Kidney (tissue), 14 donors: ENCODE data around the gene NEGR1. TPM values are rescaled to one million over a fixed set of nuclear protein-coding genes. Genes with fewer than 3 reads are reported as not detected.

Experiments used
- DNase-seq, 5 donors: peaks; one replicate each; pipeline ENCODE4 v3.0.0-alpha.2; 2013 to 2020
- FAIRE-seq: peaks from 2 replicates; lab custom pipeline; 2012; peaks lifted over from hg19 to GRCh38; lab: Jason Lieb, UNC
- H3K27ac ChIP-seq, 2 donors: one replicate each; pipeline ENCODE4 v1.7.0; 2013; ENCODE audit warnings: low read depth in 2 of 2, low read length in 2 of 2, inconsistent platforms in 1 of 2
- H3K27me3 ChIP-seq: one replicate; pipeline ENCODE4 v1.7.1; 2013; ENCODE audit warnings: low read length, inconsistent platforms; ENCODE audit not compliant: control insufficient read depth, insufficient read depth
- H3K36me3 ChIP-seq, 3 donors: one replicate each; pipeline versions ENCODE4 v1.7.0 to v1.7.1; 2013; ENCODE audit warnings: low read length in 3 of 3, control low read depth in 1 of 3, inconsistent platforms in 1 of 3; ENCODE audit not compliant: insufficient read depth in 3 of 3, control insufficient read depth in 2 of 3
- H3K4me1 ChIP-seq, 3 donors: one replicate each; pipeline versions ENCODE4 v1.7.0 to v1.7.1; 2013; ENCODE audit warnings: low read length in 3 of 3, inconsistent platforms in 1 of 3, low read depth in 1 of 3; ENCODE audit not compliant: control insufficient read depth in 2 of 3, insufficient read depth in 2 of 3
- H3K4me3 ChIP-seq, 3 donors: one replicate each; pipeline versions ENCODE4 v1.7.0 to v1.8.1; 2013; ENCODE audit warnings: low read length in 3 of 3, control low read depth in 1 of 3, inconsistent platforms in 1 of 3
- H3K9ac ChIP-seq, 3 donors: one replicate each; pipeline versions ENCODE4 v1.7.0 to v1.7.1; 2013; ENCODE audit warnings: low read length in 3 of 3, control low read depth in 1 of 3, inconsistent platforms in 1 of 3
- H3K9me3 ChIP-seq, 3 donors: one replicate each; pipeline versions ENCODE4 v1.7.0 to v1.7.1; 2013; ENCODE audit warnings: low read length in 3 of 3, control low read depth in 1 of 3, inconsistent platforms in 1 of 3; ENCODE audit not compliant: control insufficient read depth in 2 of 3, insufficient read depth in 1 of 3
- CTCF ChIP-seq: IDR thresholded peaks from 3 replicates; pipeline ENCODE4 v1.5.1; 2012; ENCODE audit warnings: mild to moderate bottlenecking, moderate library complexity, borderline replicate concordance; ENCODE audit not compliant: insufficient read depth; ENCODE audit errors: extremely low read depth
- intact Hi-C: fragments of 100-400 bp; cut with DNase I; formaldehyde crosslinking; loops from one replicate; pipeline ENCODE4 v1.11.1; 2022
- polyA plus RNA-seq: library from polyadenylated mRNA; stranded (reverse); fragments of 350-450 nt; fragmentation: Illumina TruSeq; extraction: RNeasy Lipid Tissue Mini Kit (QIAGEN cat#74804); gene quantifications from one replicate; pipeline ENCODE4 v1.2.3, GENCODE V29; 2014; ENCODE audit warnings: low read depth, low replicate concordance; ENCODE audit not compliant: insufficient read depth
- total RNA-seq: library from RNA; stranded (reverse); fragmentation: NEBNext Ultra II Directional; extraction: Animal tissue kit (Norgen Biotek cat#: 25700); gene quantifications from one replicate; pipeline ENCODE4 v1.2.1, GENCODE V29; 2021
- donor health status: control.
- donor health status: control.
- donor health status: control.
- donor health status: control.
- donor health status: control.
- donor health status: DM: yes; HTN: yes; CAD: no.
- donor health status: Normal renal cell carcinoma (clear cell type).

The NEGR1 gene
- total and polyA plus RNA-seq, 2 donors from 2014 or later = 3.0 to 10.2 TPM

GRCh38 chr1:71630073-71630472 lies 652.3 kb downstream of the NEGR1 start:
- Histone ChIP-seq H3K9me3 (no peaks in the 10 kb centered on the region), H3K36me3 (no peaks in the 10 kb centered on the region), H3K9ac (no peak overlapping the region), H3K27me3 (no peaks in the 10 kb centered on the region), H3K27ac (no peak overlapping the region), H3K4me3 (no peak overlapping the region), H3K4me1 (no peaks in the 10 kb centered on the region)
- no peak for TF ChIP-seq CTCF
- intact Hi-C loops = no loop called here
- no peak for DNase-seq
- no peak for FAIRE-seq

- intact Hi-C loops = no loop called here
- Histone ChIP-seq H3K9ac (no peak overlapping the region), H3K9me3 (no peaks in the 10 kb centered on the region), H3K36me3 (no peaks in the 10 kb centered on the region), H3K4me3 (no peak overlapping the region), H3K4me1 (no peaks in the 10 kb centered on the region), H3K27me3 (no peaks in the 10 kb centered on the region), H3K27ac (no peak overlapping the region)
- FAIRE-seq = no peak
- no peak for TF ChIP-seq CTCF
- no peak for DNase-seq
Observed at GRCh38 chr1:71625004-71625403, 657.3 kb downstream of the NEGR1 start.

- Histone ChIP-seq H3K9ac (no peak overlapping the region), H3K4me3 (no peak overlapping the region), H3K36me3 (no peaks in the 10 kb centered on the region), H3K27me3 (no peaks in the 10 kb centered on the region), H3K27ac (no peak overlapping the region), H3K4me1 (no peaks in the 10 kb centered on the region), H3K9me3 (no peaks in the 10 kb centered on the region)
- TF ChIP-seq CTCF = no peak
- intact Hi-C loops = no loop called here
- no peak for DNase-seq
- no peak for FAIRE-seq
Observed at GRCh38 chr1:71623888-71624287, 658.5 kb downstream of the NEGR1 start.

GRCh38 chr1:71621785-71622184 lies 660.6 kb downstream of the NEGR1 start:
- DNase-seq (peak in 2 of 5 donors; percentile 25 to 37), FAIRE-seq (no peak)
- intact Hi-C loops = no loop called here
- no peak for TF ChIP-seq CTCF
- H3K4me3 ChIP-seq = no peak overlapping the region
- H3K27me3 ChIP-seq = no peaks in the 10 kb centered on the region
- H3K9ac ChIP-seq = no peak overlapping the region
- H3K36me3 ChIP-seq = no peaks in the 10 kb centered on the region
- no peaks in the 10 kb centered on the region for H3K4me1 ChIP-seq
- no peak overlapping the region for H3K27ac ChIP-seq
- H3K9me3 ChIP-seq = no peaks in the 10 kb centered on the region
